UCSD-AML1 (cell line): Measurements from ENCODE around the gene MASP1.
A peak's percentile ranks its signal among the peaks of the same experiment; 100 is the strongest.

Experiments used
- DNase-seq: peaks from one replicate; lab custom pipeline; 2025; ENCODE audit not compliant: unreplicated experiment; lab: John Stamatoyannopoulos, UW

Gene MASP1

GRCh38 chr3:187291512-187292132 lies at the start of gene MASP1:
TSS of gene MASP1 (minus strand) at chr3:187291737. CDS start at chr3:187291632, 105 bp downstream.
- DNase-seq = no peak

- DNase-seq = no peak
Measured at GRCh38 chr3:187340578-187340977, 49.0 kb upstream of the MASP1 start.

- DNase-seq = no peak
Measured at GRCh38 chr3:187336322-187336721, 44.8 kb upstream of the MASP1 start.

- DNase-seq = no peak
Measured at GRCh38 chr3:187334904-187335303, 43.4 kb upstream of the MASP1 start.

GRCh38 chr3:187328691-187329090 lies 37.2 kb upstream of the MASP1 start:
- DNase-seq = no peak

- no peak for DNase-seq
Measured at GRCh38 chr3:187327845-187328244, 36.3 kb upstream of the MASP1 start.

GRCh38 chr3:187325632-187326031 lies 34.1 kb upstream of the MASP1 start:
- no peak for DNase-seq

GRCh38 chr3:187323091-187323490 lies 31.6 kb upstream of the MASP1 start:
- no peak for DNase-seq

GRCh38 chr3:187322291-187322690 lies 30.8 kb upstream of the MASP1 start:
- no peak for DNase-seq

- DNase-seq = no peak
Measured at GRCh38 chr3:187321766-187322165, 30.2 kb upstream of the MASP1 start.

GRCh38 chr3:187319699-187320302 lies 28.3 kb upstream of the MASP1 start:
- peak; percentile 66 for DNase-seq

- DNase-seq = no peak
Measured at GRCh38 chr3:187318819-187319616, 27.5 kb upstream of the MASP1 start.

- no peak for DNase-seq
Measured at GRCh38 chr3:187315872-187316271, 24.3 kb upstream of the MASP1 start.

GRCh38 chr3:187314176-187314575 lies 22.6 kb upstream of the MASP1 start:
- DNase-seq = no peak

- no peak for DNase-seq
Measured at GRCh38 chr3:187310954-187311470, 19.5 kb upstream of the MASP1 start.

GRCh38 chr3:187310226-187310625 lies 18.7 kb upstream of the MASP1 start:
- DNase-seq = no peak

- DNase-seq = no peak
Measured at GRCh38 chr3:187305881-187306280, 14.3 kb upstream of the MASP1 start.

- DNase-seq = no peak
Measured at GRCh38 chr3:187299611-187300010, 8.1 kb upstream of the MASP1 start.

- no peak for DNase-seq
Measured at GRCh38 chr3:187296911-187297310, 5.4 kb upstream of the MASP1 start.

- no peak for DNase-seq
Measured at GRCh38 chr3:187296058-187296457, 4.5 kb upstream of the MASP1 start.

GRCh38 chr3:187295316-187296034 lies 3.9 kb upstream of the MASP1 start:
- DNase-seq = no peak
